ENCODE results near the gene PRIMPOL. TPM values are rescaled to one million over a fixed set of nuclear protein-coding genes. Genes with fewer than 3 reads are reported as not detected.
A peak's percentile ranks its signal among the peaks of the same experiment; 100 is the strongest.
"Not testable (repeated sequence)": the region's sequence is repeated elsewhere in the genome, so short reads cannot be mapped to it uniquely, and the experiment has no call there.

PRIMPOL gene
- total RNA-seq, 1 experiment from 2014 or later: 8.5 TPM

DNA sequence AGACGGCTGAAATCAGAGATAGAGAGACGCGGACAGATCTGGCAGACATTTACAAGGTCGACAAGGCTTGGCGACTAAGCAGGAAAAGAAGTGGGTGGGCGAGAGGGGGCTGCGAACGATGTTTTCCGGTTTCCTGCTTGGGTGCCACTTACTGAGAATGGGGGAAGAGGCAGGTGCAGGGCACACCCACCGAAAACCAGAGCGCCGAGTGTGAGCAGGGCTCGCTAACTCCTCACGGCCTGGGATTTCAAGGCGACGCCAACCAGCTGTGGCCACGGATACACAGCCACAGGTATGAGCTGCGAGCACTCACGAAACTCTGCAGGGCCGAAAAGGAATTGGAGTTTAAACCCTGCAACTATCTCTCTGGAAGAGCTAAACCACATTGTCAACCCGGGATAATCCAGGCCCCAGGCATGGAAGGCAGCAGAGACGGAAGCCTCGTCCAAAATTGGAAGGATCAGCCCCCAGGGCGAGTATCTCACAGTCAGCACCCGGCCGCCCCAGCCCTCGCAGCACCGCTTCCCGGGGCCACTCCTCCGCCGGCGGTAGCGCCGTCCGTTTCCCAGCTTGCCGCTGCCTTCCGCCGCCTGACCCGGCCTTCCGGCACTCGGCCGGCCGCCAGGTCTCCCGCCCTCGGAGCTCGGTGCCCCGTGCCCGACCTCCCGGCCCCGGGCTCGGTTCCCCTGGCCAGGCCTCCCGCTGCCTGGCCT, 1.1 kb upstream of the PRIMPOL start:
- Histone ChIP-seq H3K27me3 (ENCODE audit: control insufficient read depth, insufficient read depth, low read length) (no peaks in the 10 kb centered on the region), H3K36me3 (replicated peaks; ENCODE audit: control insufficient read depth, insufficient read depth, low read length) (no peaks in the 10 kb centered on the region; the same call in 1 of the 2 replicates), H3K4me3 (ENCODE audit: insufficient read depth, low read depth, low read length) (peak overlapping the region; percentile 84)
- peak; percentile 57 for DNase-seq

- H3K27me3 ChIP-seq (ENCODE audit: control insufficient read depth, insufficient read depth, low read length): no peaks in the 10 kb centered on the region
- peak overlapping the region; percentile 70 for H3K4me3 ChIP-seq (ENCODE audit: insufficient read depth, low read depth, low read length)
- no peaks in the 10 kb centered on the region; the same call in 1 of the 2 replicates for H3K36me3 ChIP-seq (replicated peaks; ENCODE audit: control insufficient read depth, insufficient read depth, low read length)
- DNase-seq: no peak
Measured at GRCh38 chr4:184649971-184650855, 675 bp downstream of the PRIMPOL start.

DNA sequence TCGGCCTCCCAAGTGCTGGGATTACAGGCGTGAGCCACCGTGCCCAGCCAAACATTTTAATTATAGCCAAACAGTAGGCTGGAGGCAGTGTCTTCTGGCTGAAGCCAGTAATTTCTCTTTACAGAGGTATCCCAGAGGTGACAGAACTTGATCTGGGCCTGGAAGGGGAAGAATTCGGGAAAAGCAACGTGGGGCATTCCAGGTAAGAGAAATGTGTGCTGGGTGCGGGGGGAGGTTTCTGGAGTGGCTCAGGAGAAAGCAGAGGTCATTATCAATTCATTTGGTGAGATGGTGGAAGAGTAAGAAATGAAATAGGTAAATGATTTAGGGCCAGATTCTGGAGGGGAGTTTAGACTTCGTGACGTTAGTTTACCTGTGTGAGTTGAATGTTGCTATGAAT, 2.4 kb downstream of the PRIMPOL start:
- DNase-seq: no peak
- Histone ChIP-seq H3K4me3 (ENCODE audit: insufficient read depth, low read depth, low read length) (no peak overlapping the region), H3K27me3 (ENCODE audit: control insufficient read depth, insufficient read depth, low read length) (no peaks in the 10 kb centered on the region), H3K36me3 (replicated peaks; ENCODE audit: control insufficient read depth, insufficient read depth, low read length) (no peaks in the 10 kb centered on the region; the same call in 1 of the 2 replicates)

- DNase-seq; H3K4me3 ChIP-seq (ENCODE audit: insufficient read depth, low read depth, low read length); H3K27me3 ChIP-seq (ENCODE audit: control insufficient read depth, insufficient read depth, low read length); H3K36me3 ChIP-seq (replicated peaks; ENCODE audit: control insufficient read depth, insufficient read depth, low read length): not testable (repeated sequence)
Measured at GRCh38 chr4:184652681-184653080, 3.1 kb downstream of the PRIMPOL start.

GRCh38 chr4:184653650-184654049, 4.1 kb downstream of the PRIMPOL start:
- no peaks in the 10 kb centered on the region for H3K27me3 ChIP-seq (ENCODE audit: control insufficient read depth, insufficient read depth, low read length)
- no peak for DNase-seq

GRCh38 chr4:184655889-184656869, 6.6 kb downstream of the PRIMPOL start:
- no peaks in the 10 kb centered on the region for H3K36me3 ChIP-seq (replicated peaks; ENCODE audit: control insufficient read depth, insufficient read depth, low read length)
- DNase-seq: no peak
- no peaks in the 10 kb centered on the region for H3K27me3 ChIP-seq (ENCODE audit: control insufficient read depth, insufficient read depth, low read length)
- no peak overlapping the region for H3K4me3 ChIP-seq (ENCODE audit: insufficient read depth, low read depth, low read length)

More at GRCh38 chr4:184653650-184654049, 4.1 kb downstream of the PRIMPOL start:
- no peak overlapping the region for H3K4me3 ChIP-seq (ENCODE audit: insufficient read depth, low read depth, low read length)
- no peaks in the 10 kb centered on the region for H3K36me3 ChIP-seq (replicated peaks; ENCODE audit: control insufficient read depth, insufficient read depth, low read length)

DNA sequence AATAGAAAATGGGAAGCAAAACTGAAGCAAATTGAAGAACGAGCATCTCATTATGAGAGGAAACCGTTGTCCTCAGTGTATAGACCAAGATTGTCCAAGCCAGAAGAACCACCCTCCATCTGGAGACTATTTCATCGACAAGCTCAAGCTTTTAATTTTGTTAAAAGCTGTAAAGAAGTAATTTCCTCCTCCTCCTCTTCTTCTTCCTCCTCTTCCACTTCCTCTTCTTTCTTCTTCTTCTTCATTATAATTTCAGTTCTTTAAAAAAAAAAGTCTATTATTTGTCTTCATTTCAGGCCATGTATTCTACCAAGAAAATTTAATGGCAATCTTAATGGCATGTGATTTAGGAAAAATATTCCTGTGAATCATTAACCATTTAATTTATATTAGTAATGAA, 7.6 kb downstream of the PRIMPOL start:
- DNase-seq: no peak
- H3K4me3 ChIP-seq (ENCODE audit: insufficient read depth, low read depth, low read length): no peak overlapping the region
- H3K27me3 ChIP-seq (ENCODE audit: control insufficient read depth, insufficient read depth, low read length): no peaks in the 10 kb centered on the region
- no peaks in the 10 kb centered on the region for H3K36me3 ChIP-seq (replicated peaks; ENCODE audit: control insufficient read depth, insufficient read depth, low read length)

- not testable (repeated sequence) for H3K36me3 ChIP-seq (replicated peaks; ENCODE audit: control insufficient read depth, insufficient read depth, low read length); DNase-seq; H3K4me3 ChIP-seq (ENCODE audit: insufficient read depth, low read depth, low read length); H3K27me3 ChIP-seq (ENCODE audit: control insufficient read depth, insufficient read depth, low read length)
Measured at GRCh38 chr4:184657820-184658219, 8.3 kb downstream of the PRIMPOL start.

DNA sequence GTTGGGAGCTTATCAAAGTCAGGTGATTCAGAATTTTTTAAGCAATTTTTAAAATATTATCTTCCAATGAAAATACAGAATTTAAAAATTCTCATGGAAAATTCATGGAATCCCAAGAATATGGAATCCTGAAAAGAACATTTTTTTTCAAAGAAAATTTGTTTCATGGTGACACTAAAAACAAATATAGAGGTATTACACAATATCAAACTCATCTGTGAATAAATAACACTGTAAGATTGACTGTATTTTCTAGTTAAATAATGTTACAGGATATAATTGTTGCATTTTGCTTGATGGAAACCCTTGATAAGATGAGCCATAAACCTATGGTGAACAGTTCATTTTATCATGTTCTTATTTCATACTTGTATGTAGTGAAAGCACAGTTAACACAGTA, 11.4 kb downstream of the PRIMPOL start:
- H3K4me3 ChIP-seq (ENCODE audit: insufficient read depth, low read depth, low read length): no peak overlapping the region
- no peaks in the 10 kb centered on the region for H3K27me3 ChIP-seq (ENCODE audit: control insufficient read depth, insufficient read depth, low read length)
- H3K36me3 ChIP-seq (replicated peaks; ENCODE audit: control insufficient read depth, insufficient read depth, low read length): no peaks in the 10 kb centered on the region
- DNase-seq: no peak

DNA sequence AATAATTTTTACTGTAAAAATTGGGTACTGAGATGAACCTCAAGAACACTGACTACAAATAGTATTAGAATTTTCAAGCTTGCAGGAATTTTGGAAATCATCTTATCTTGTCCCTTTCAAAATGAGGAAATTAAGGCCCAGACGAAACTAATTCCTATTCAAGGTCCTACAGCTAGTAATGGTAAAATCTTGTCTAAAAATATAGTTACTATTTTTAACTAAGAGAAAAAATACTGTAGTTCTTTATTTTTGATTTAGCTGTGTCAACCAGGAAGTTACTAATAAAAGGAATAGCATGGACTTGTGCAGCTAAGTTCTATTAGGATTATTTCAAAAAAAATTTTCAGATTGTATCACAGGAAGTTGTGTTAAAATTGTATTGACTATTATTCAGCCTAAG, 12.7 kb downstream of the PRIMPOL start:
- Histone ChIP-seq H3K27me3 (ENCODE audit: control insufficient read depth, insufficient read depth, low read length) (no peaks in the 10 kb centered on the region), H3K4me3 (ENCODE audit: insufficient read depth, low read depth, low read length) (no peak overlapping the region), H3K36me3 (replicated peaks; ENCODE audit: control insufficient read depth, insufficient read depth, low read length) (no peaks in the 10 kb centered on the region)
- DNase-seq: no peak

- no peaks in the 10 kb centered on the region for H3K27me3 ChIP-seq (ENCODE audit: control insufficient read depth, insufficient read depth, low read length)
- H3K36me3 ChIP-seq (replicated peaks; ENCODE audit: control insufficient read depth, insufficient read depth, low read length): no peaks in the 10 kb centered on the region
- H3K4me3 ChIP-seq (ENCODE audit: insufficient read depth, low read depth, low read length): no peak overlapping the region
- DNase-seq: peak; percentile 75
Measured at GRCh38 chr4:184664445-184665210, 15.1 kb downstream of the PRIMPOL start.

DNA sequence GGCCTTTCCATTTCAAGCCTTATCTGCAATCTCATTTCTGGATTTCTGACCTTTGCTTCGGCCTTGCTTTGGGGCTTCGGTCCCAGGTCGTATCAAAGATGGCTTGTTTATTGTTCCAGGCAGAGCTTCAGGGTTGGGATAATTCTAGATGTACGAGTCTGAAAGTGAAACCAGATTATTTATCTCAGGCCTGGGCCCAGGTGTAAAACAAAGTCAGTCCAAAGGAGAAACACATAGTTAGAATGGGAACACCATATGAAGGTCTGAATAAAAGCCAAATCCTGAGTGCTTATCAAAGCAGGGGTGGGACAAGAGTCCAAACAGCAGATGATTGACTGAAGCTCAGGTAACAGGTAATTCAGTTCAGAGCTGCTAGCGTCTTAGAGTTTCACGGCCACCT, 17.1 kb downstream of the PRIMPOL start:
- H3K36me3 ChIP-seq (replicated peaks; ENCODE audit: control insufficient read depth, insufficient read depth, low read length): no peaks in the 10 kb centered on the region
- no peak overlapping the region for H3K4me3 ChIP-seq (ENCODE audit: insufficient read depth, low read depth, low read length)
- DNase-seq: no peak
- H3K27me3 ChIP-seq (ENCODE audit: control insufficient read depth, insufficient read depth, low read length): no peaks in the 10 kb centered on the region

- H3K36me3 ChIP-seq (replicated peaks; ENCODE audit: control insufficient read depth, insufficient read depth, low read length): no peaks in the 10 kb centered on the region
- H3K4me3 ChIP-seq (ENCODE audit: insufficient read depth, low read depth, low read length): no peak overlapping the region
- no peak for DNase-seq
- no peaks in the 10 kb centered on the region for H3K27me3 ChIP-seq (ENCODE audit: control insufficient read depth, insufficient read depth, low read length)
Measured at GRCh38 chr4:184668096-184668495, 18.6 kb downstream of the PRIMPOL start.
